Aorta (tissue), 5 donors: ENCODE results near the gene S1PR3. TPM values are rescaled to one million over a fixed set of nuclear protein-coding genes. Genes with fewer than 3 reads are reported as not detected.
A peak's percentile ranks its signal among the peaks of the same experiment; 100 is the strongest.

Experiments
- ATAC-seq: fragments of 200-7000 bp; cut with Tn5 transposase; one replicate; pipeline ENCODE4 v1.9.1; 2022; ENCODE audit warnings: moderate library complexity; ENCODE audit not compliant: low FRiP score
- DNase-seq, 2 donors: peaks; one replicate each; pipeline ENCODE4 v3.0.0-alpha.2; 2020
- H3K27ac ChIP-seq, 2 donors: one replicate each; pipeline ENCODE4 v1.5.1; 2013; ENCODE audit warnings: low read length in 2 of 2, mild to moderate bottlenecking in 2 of 2, moderate library complexity in 2 of 2, control low read depth in 1 of 2, inconsistent platforms in 1 of 2, low read depth in 1 of 2
- H3K27me3 ChIP-seq, 2 donors: one replicate each; pipeline ENCODE4 v1.6.1; 2013; ENCODE audit warnings: control low read depth in 1 of 2, low read length in 1 of 2, mild to moderate bottlenecking in 1 of 2, moderate library complexity in 1 of 2; ENCODE audit not compliant: insufficient read depth in 2 of 2, control insufficient read depth in 1 of 2
- H3K36me3 ChIP-seq, 2 donors: one replicate each; pipeline ENCODE4 v1.6.1; 2013; ENCODE audit warnings: control low read depth in 1 of 2, low read length in 1 of 2, mild to moderate bottlenecking in 1 of 2; ENCODE audit not compliant: insufficient read depth in 2 of 2, control insufficient read depth in 1 of 2
- H3K4me1 ChIP-seq, 2 donors: one replicate each; pipeline ENCODE4 v1.6.1; 2013; ENCODE audit warnings: low read length in 2 of 2, control low read depth in 1 of 2, mild to moderate bottlenecking in 1 of 2, moderate library complexity in 1 of 2; ENCODE audit not compliant: insufficient read depth in 2 of 2, control insufficient read depth in 1 of 2
- H3K4me3 ChIP-seq, 2 donors: one replicate each; pipeline ENCODE4 v1.5.1; 2013; ENCODE audit warnings: low read length in 2 of 2, control low read depth in 1 of 2, mild to moderate bottlenecking in 1 of 2
- H3K9me3 ChIP-seq: one replicate; pipeline ENCODE4 v1.6.1; 2013; ENCODE audit warnings: mild to moderate bottlenecking, low read length; ENCODE audit not compliant: control insufficient read depth
- WGBS, 2 donors: extraction: QIAGEN DNeasy Blood & Tissue Kit; methylation state at CpG; one replicate each; pipeline ENCODE4 v1.1.7; 2013; 5-methylcytosine and 5-hydroxymethylcytosine counted together
- intact Hi-C, 2 donors: fragments of 100-400 bp; cut with DNase I; formaldehyde crosslinking; loops; one replicate each; pipeline versions ENCODE4 v1.14.2 to v1.15.0; 2022
- polyA plus RNA-seq, 2 donors: library from polyadenylated mRNA; stranded (reverse); fragments of 200-250 nt; gene quantifications; one replicate each; pipeline ENCODE4 v1.2.3, GENCODE V29; 2013
- total RNA-seq, 2 donors: library from RNA; stranded (reverse); fragmentation: NEBNext Ultra II Directional; extraction: Animal tissue kit (Norgen Biotek cat#: 25700); gene quantifications; one replicate each; pipeline ENCODE4 v1.2.1, GENCODE V29; 2021
- donor health status: healthy with polysubstance abuse.
- donor health status: Bipolar disorder and iron deficiency.
- donor health status: DM: no; HTN: no; CAD: no.
- donor health status: DM: no; HTN: no; CAD: no.
- donor health status: DM: yes; HTN: yes; CAD: no.

The S1PR3 gene
- total and polyA plus RNA-seq, 4 donors: 31.1 to 139 (median 46.5) TPM

GRCh38 chr9:89023740-89024139, 32.5 kb downstream of the S1PR3 start:
- Histone ChIP-seq H3K36me3 (no peaks in the 10 kb centered on the region), H3K4me1 (no peaks in the 10 kb centered on the region), H3K4me3 (no peak overlapping the region), H3K27me3 (no peaks in the 10 kb centered on the region), H3K9me3 (no peaks in the 10 kb centered on the region), H3K27ac (no peak overlapping the region)
- intact Hi-C loops: no loop called here
- no peak for DNase-seq
- 72 to 79% methylated on average over 3 of the region's 3 CpGs for WGBS, 2 donors
- ATAC-seq: no peak

GRCh38 chr9:89024727-89025126, 33.5 kb downstream of the S1PR3 start:
- WGBS, 2 donors: 95 to 96% methylated on average over 4 of the region's 4 CpGs
- H3K27me3 ChIP-seq: no peaks in the 10 kb centered on the region
- no peak overlapping the region for H3K27ac ChIP-seq
- H3K36me3 ChIP-seq: no peaks in the 10 kb centered on the region
- no peaks in the 10 kb centered on the region for H3K9me3 ChIP-seq
- intact Hi-C loops: no loop called here
- H3K4me1 ChIP-seq: no peaks in the 10 kb centered on the region
- no peak overlapping the region for H3K4me3 ChIP-seq
- no peak for ATAC-seq
- no peak for DNase-seq

- Histone ChIP-seq H3K27me3 (no peaks in the 10 kb centered on the region), H3K27ac (no peak overlapping the region), H3K4me3 (no peak overlapping the region), H3K9me3 (no peaks in the 10 kb centered on the region), H3K4me1 (no peaks in the 10 kb centered on the region), H3K36me3 (no peaks in the 10 kb centered on the region)
- no peak for DNase-seq
- no peak for ATAC-seq
- intact Hi-C loops: no loop called here
Observed at GRCh38 chr9:89025553-89025952, 34.3 kb downstream of the S1PR3 start.

GRCh38 chr9:89026876-89027275, 35.6 kb downstream of the S1PR3 start:
- Histone ChIP-seq H3K36me3 (no peaks in the 10 kb centered on the region), H3K27ac (no peak overlapping the region), H3K4me1 (no peaks in the 10 kb centered on the region), H3K4me3 (no peak overlapping the region), H3K9me3 (no peaks in the 10 kb centered on the region), H3K27me3 (no peaks in the 10 kb centered on the region)
- no peak for DNase-seq
- WGBS, 2 donors: 62 to 63% methylated on average over 3 of the region's 3 CpGs
- intact Hi-C loops: no loop called here
- no peak for ATAC-seq

GRCh38 chr9:89029788-89030187, 38.5 kb downstream of the S1PR3 start:
- Histone ChIP-seq H3K4me1 (no peaks in the 10 kb centered on the region), H3K27me3 (no peaks in the 10 kb centered on the region), H3K27ac (no peak overlapping the region), H3K9me3 (no peaks in the 10 kb centered on the region), H3K36me3 (no peaks in the 10 kb centered on the region), H3K4me3 (no peak overlapping the region)
- no peak for ATAC-seq
- intact Hi-C loops: no loop called here
- DNase-seq: no peak

GRCh38 chr9:89032173-89032572, 40.9 kb downstream of the S1PR3 start:
- H3K9me3 ChIP-seq: no peaks in the 10 kb centered on the region
- DNase-seq: no peak
- no peaks in the 10 kb centered on the region for H3K4me1 ChIP-seq
- H3K27ac ChIP-seq: no peak overlapping the region
- no peak for ATAC-seq
- no peak overlapping the region for H3K4me3 ChIP-seq
- H3K27me3 ChIP-seq: no peaks in the 10 kb centered on the region
- no peaks in the 10 kb centered on the region for H3K36me3 ChIP-seq
- intact Hi-C loops: no loop called here
- WGBS, 2 donors: 80% methylated on average over 5 of the region's 5 CpGs

- Histone ChIP-seq H3K9me3 (no peaks in the 10 kb centered on the region), H3K4me1 (no peaks in the 10 kb centered on the region), H3K27ac (no peak overlapping the region), H3K27me3 (no peaks in the 10 kb centered on the region), H3K4me3 (no peak overlapping the region), H3K36me3 (no peaks in the 10 kb centered on the region)
- DNase-seq: no peak
- 80 to 83% methylated on average over 5 of the region's 5 CpGs for WGBS, 2 donors
- intact Hi-C loops: no loop called here
- ATAC-seq: no peak
Observed at GRCh38 chr9:89032661-89033060, 41.4 kb downstream of the S1PR3 start.

- Histone ChIP-seq H3K36me3 (no peaks in the 10 kb centered on the region), H3K4me3 (no peak overlapping the region), H3K4me1 (no peaks in the 10 kb centered on the region), H3K27me3 (no peaks in the 10 kb centered on the region), H3K27ac (no peak overlapping the region), H3K9me3 (no peaks in the 10 kb centered on the region)
- ATAC-seq (no peak), DNase-seq (no peak)
- intact Hi-C loops: no loop called here
- 15 to 17% methylated on average over 8 of the region's 8 CpGs for WGBS, 2 donors
Observed at GRCh38 chr9:89036383-89036782, 45.1 kb downstream of the S1PR3 start.

- no peak overlapping the region for H3K27ac ChIP-seq
- 79 to 84% methylated on average over 3 of the region's 3 CpGs for WGBS, 2 donors
- intact Hi-C loops: no loop called here
- ATAC-seq (no peak), DNase-seq (peak in 1 of 2 donors; percentile 72)
- no peaks in the 10 kb centered on the region for H3K27me3 ChIP-seq
- H3K4me1 ChIP-seq: no peaks in the 10 kb centered on the region
- no peaks in the 10 kb centered on the region for H3K9me3 ChIP-seq
- no peak overlapping the region for H3K4me3 ChIP-seq
- H3K36me3 ChIP-seq: no peaks in the 10 kb centered on the region
Observed at GRCh38 chr9:89036891-89037290, 45.6 kb downstream of the S1PR3 start.
